Osteocyte (in vitro differentiated cells): Measurements from ENCODE around the gene SHC4. TPM values are rescaled to one million over a fixed set of nuclear protein-coding genes. Genes with fewer than 3 reads are reported as not detected.

ENCODE experiments used
- DNase-seq: peaks from one replicate; pipeline ENCODE4 v3.0.0; 2021; ENCODE audit warnings: mixed read lengths; ENCODE audit not compliant: unreplicated experiment; ENCODE audit errors: extremely low spot score
- H3K27ac Mint-ChIP-seq: one replicate; pipeline ENCODE4 v1.8.0; 2021; ENCODE audit warnings: mild to moderate bottlenecking, mixed read lengths; ENCODE audit not compliant: unreplicated experiment
- H3K27me3 Mint-ChIP-seq: one replicate; pipeline ENCODE4 v1.8.0; 2021; ENCODE audit warnings: mixed read lengths; ENCODE audit not compliant: unreplicated experiment
- H3K36me3 Mint-ChIP-seq: one replicate; pipeline ENCODE4 v1.8.0; 2021; ENCODE audit warnings: mixed read lengths; ENCODE audit not compliant: unreplicated experiment
- H3K4me1 Mint-ChIP-seq: one replicate; pipeline ENCODE4 v1.8.0; 2021; ENCODE audit warnings: mixed read lengths; ENCODE audit not compliant: unreplicated experiment
- H3K4me3 Mint-ChIP-seq: one replicate; pipeline ENCODE4 v1.8.0; 2021; ENCODE audit warnings: mild to moderate bottlenecking, moderate library complexity, mixed read lengths; ENCODE audit not compliant: unreplicated experiment
- H3K9me3 Mint-ChIP-seq: one replicate; pipeline ENCODE4 v1.8.0; 2021; ENCODE audit warnings: mixed read lengths; ENCODE audit not compliant: unreplicated experiment
- CTCF ChIP-seq: fragments of 200-600 bp; sonication (generic); IDR thresholded peaks from 2 replicates; pipeline ENCODE4 v1.5.0; 2021; ENCODE audit warnings: antibody characterized with exemption, mild to moderate bottlenecking, moderate library complexity
- total RNA-seq: library from RNA; stranded (reverse); gene quantifications from 2 replicates; pipeline ENCODE4 v1.2.1, GENCODE V29; 2021

The SHC4 gene
- total RNA-seq, 1 donor from 2014 or later, result 4.2 TPM

GRCh38 chr15:48992096-48992495 lies 28.4 kb upstream of the SHC4 start:
- H3K36me3 Mint-ChIP-seq, result peaks cover 50% of the 10 kb centered on the region

GRCh38 chr15:48989170-48989569 lies 25.5 kb upstream of the SHC4 start:
- Mint-ChIP-seq H3K9me3 (no peaks in the 10 kb centered on the region), H3K4me1 (peaks cover 36% of the 10 kb centered on the region), H3K27me3 (no peaks in the 10 kb centered on the region), H3K4me3 (no peak overlapping the region), H3K27ac (no peak overlapping the region), H3K36me3 (peaks cover 29% of the 10 kb centered on the region)
- DNase-seq, result no peak
- TF ChIP-seq CTCF, result no peak

More at GRCh38 chr15:48992096-48992495, 28.4 kb upstream of the SHC4 start:
- Mint-ChIP-seq H3K27me3 (no peaks in the 10 kb centered on the region), H3K9me3 (no peaks in the 10 kb centered on the region), H3K27ac (no peak overlapping the region), H3K4me1 (peaks cover 38% of the 10 kb centered on the region), H3K4me3 (no peak overlapping the region)
- TF ChIP-seq CTCF, result no peak
- DNase-seq, result no peak

GRCh38 chr15:48987142-48987541 lies 23.4 kb upstream of the SHC4 start:
- peaks cover 22% of the 10 kb centered on the region for H3K4me1 Mint-ChIP-seq
- no peak for TF ChIP-seq CTCF
- H3K4me3 Mint-ChIP-seq, result no peak overlapping the region
- no peaks in the 10 kb centered on the region for H3K9me3 Mint-ChIP-seq
- DNase-seq, result no peak
- H3K36me3 Mint-ChIP-seq, result peaks cover 21% of the 10 kb centered on the region
- no peaks in the 10 kb centered on the region for H3K27me3 Mint-ChIP-seq
- H3K27ac Mint-ChIP-seq, result no peak overlapping the region

GRCh38 chr15:48986240-48986639 lies 22.5 kb upstream of the SHC4 start:
- no peak for TF ChIP-seq CTCF
- Mint-ChIP-seq H3K27ac (no peak overlapping the region), H3K9me3 (no peaks in the 10 kb centered on the region), H3K4me3 (no peak overlapping the region), H3K36me3 (peaks cover 15% of the 10 kb centered on the region), H3K4me1 (peaks cover 24% of the 10 kb centered on the region), H3K27me3 (no peaks in the 10 kb centered on the region)
- no peak for DNase-seq

GRCh38 chr15:48985516-48985915 lies 21.8 kb upstream of the SHC4 start:
- no peak for TF ChIP-seq CTCF
- Mint-ChIP-seq H3K4me3 (no peak overlapping the region), H3K27ac (no peak overlapping the region)

More at GRCh38 chr15:48985516-48985915, 21.8 kb upstream of the SHC4 start:
- no peaks in the 10 kb centered on the region for H3K27me3 Mint-ChIP-seq
- H3K36me3 Mint-ChIP-seq, result peaks cover 12% of the 10 kb centered on the region
- no peaks in the 10 kb centered on the region for H3K9me3 Mint-ChIP-seq
- H3K4me1 Mint-ChIP-seq, result peaks cover 24% of the 10 kb centered on the region
- DNase-seq, result no peak
